Astrocyte (in vitro differentiated cells and primary cell): ENCODE data around the gene PYDC1. TPM values are rescaled to one million over a fixed set of nuclear protein-coding genes. Genes with fewer than 3 reads are reported as not detected.
A peak's percentile ranks its signal among the peaks of the same experiment; 100 is the strongest.

Experiments
- DNase-seq: peaks from one replicate; pipeline ENCODE4 v3.0.0-alpha.2; 2010; ENCODE audit warnings: low read depth
- FAIRE-seq: peaks from 2 replicates; lab custom pipeline; 2011; peaks lifted over from hg19 to GRCh38; lab: Jason Lieb, UNC
- H2AFZ ChIP-seq: 2 replicates; pipeline ENCODE4 v1.6.0; 2012; ENCODE audit warnings: low read depth, low read length, inconsistent platforms
- H3K27ac ChIP-seq: 2 replicates; pipeline ENCODE4 v1.5.1; 2011; ENCODE audit warnings: low read depth, low read length, inconsistent platforms
- H3K27me3 ChIP-seq: 2 replicates; pipeline ENCODE4 v1.6.0; 2011; ENCODE audit warnings: low read length, inconsistent platforms; ENCODE audit not compliant: insufficient read depth
- H3K36me3 ChIP-seq: 2 replicates; pipeline ENCODE4 v1.5.1; 2011; ENCODE audit warnings: low read length, inconsistent platforms; ENCODE audit not compliant: insufficient read depth
- H3K4me1 ChIP-seq: 2 replicates; pipeline ENCODE4 v1.5.1; 2011; ENCODE audit warnings: low read length, inconsistent platforms; ENCODE audit not compliant: insufficient read depth
- H3K4me2 ChIP-seq: 2 replicates; pipeline ENCODE4 v1.6.0; 2012; ENCODE audit warnings: low read length, inconsistent platforms
- H3K4me3 ChIP-seq: 2 replicates; pipeline ENCODE4 v1.5.1; 2011; ENCODE audit warnings: low read depth, mild to moderate bottlenecking, low read length, inconsistent platforms; ENCODE audit not compliant: insufficient read depth
- H3K79me2 ChIP-seq: 2 replicates; pipeline ENCODE4 v1.6.0; 2012; ENCODE audit warnings: mild to moderate bottlenecking, low read length, inconsistent platforms; ENCODE audit not compliant: insufficient read depth
- H3K9ac ChIP-seq: 2 replicates; pipeline ENCODE4 v1.6.0; 2012; ENCODE audit warnings: mild to moderate bottlenecking, low read length, inconsistent platforms
- H3K9me3 ChIP-seq: 2 replicates; pipeline ENCODE4 v1.5.1; 2012; ENCODE audit warnings: low read depth, mild to moderate bottlenecking, low read length, inconsistent platforms; ENCODE audit not compliant: insufficient read depth
- H4K20me1 ChIP-seq: 2 replicates; pipeline ENCODE4 v1.6.0; 2012; ENCODE audit warnings: low read length, inconsistent platforms; ENCODE audit not compliant: insufficient read depth
- H3K27ac Mint-ChIP-seq: one replicate; pipeline ENCODE4 v1.8.0; 2021; ENCODE audit warnings: mild to moderate bottlenecking, mixed read lengths; ENCODE audit not compliant: unreplicated experiment
- H3K27me3 Mint-ChIP-seq: one replicate; pipeline ENCODE4 v1.8.0; 2021; ENCODE audit warnings: low read depth, mixed read lengths; ENCODE audit not compliant: unreplicated experiment
- H3K36me3 Mint-ChIP-seq: one replicate; pipeline ENCODE4 v1.8.0; 2021; ENCODE audit warnings: low read depth, mixed read lengths; ENCODE audit not compliant: unreplicated experiment
- H3K4me1 Mint-ChIP-seq: one replicate; pipeline ENCODE4 v1.8.0; 2021; ENCODE audit warnings: low read depth, mixed read lengths; ENCODE audit not compliant: unreplicated experiment
- H3K4me3 Mint-ChIP-seq: one replicate; pipeline ENCODE4 v1.8.0; 2021; ENCODE audit warnings: mild to moderate bottlenecking, moderate library complexity, mixed read lengths; ENCODE audit not compliant: unreplicated experiment
- H3K9me3 Mint-ChIP-seq: one replicate; pipeline ENCODE4 v1.8.0; 2021; ENCODE audit warnings: mild to moderate bottlenecking, mixed read lengths; ENCODE audit not compliant: unreplicated experiment
- EZH2 ChIP-seq: IDR thresholded peaks from 2 replicates; pipeline ENCODE4 v1.6.1; 2012; ENCODE audit warnings: mild to moderate bottlenecking, low read length, inconsistent platforms; ENCODE audit not compliant: insufficient read depth
- total RNA-seq: library from RNA; stranded (reverse); gene quantifications from 2 replicates; pipeline ENCODE4 v1.2.1, GENCODE V29; 2021
- TF ChIP-seq, protein P1 (sequence below): IDR thresholded peaks from 2 replicates; pipeline ENCODE4 v1.5.1; 2011; ENCODE audit warnings: low read depth, mild to moderate bottlenecking, inconsistent platforms, low read length, moderate library complexity; ENCODE audit not compliant: insufficient read depth

The PYDC1 gene
- total RNA-seq, 1 donor from 2014 or later: not detected

DNA sequence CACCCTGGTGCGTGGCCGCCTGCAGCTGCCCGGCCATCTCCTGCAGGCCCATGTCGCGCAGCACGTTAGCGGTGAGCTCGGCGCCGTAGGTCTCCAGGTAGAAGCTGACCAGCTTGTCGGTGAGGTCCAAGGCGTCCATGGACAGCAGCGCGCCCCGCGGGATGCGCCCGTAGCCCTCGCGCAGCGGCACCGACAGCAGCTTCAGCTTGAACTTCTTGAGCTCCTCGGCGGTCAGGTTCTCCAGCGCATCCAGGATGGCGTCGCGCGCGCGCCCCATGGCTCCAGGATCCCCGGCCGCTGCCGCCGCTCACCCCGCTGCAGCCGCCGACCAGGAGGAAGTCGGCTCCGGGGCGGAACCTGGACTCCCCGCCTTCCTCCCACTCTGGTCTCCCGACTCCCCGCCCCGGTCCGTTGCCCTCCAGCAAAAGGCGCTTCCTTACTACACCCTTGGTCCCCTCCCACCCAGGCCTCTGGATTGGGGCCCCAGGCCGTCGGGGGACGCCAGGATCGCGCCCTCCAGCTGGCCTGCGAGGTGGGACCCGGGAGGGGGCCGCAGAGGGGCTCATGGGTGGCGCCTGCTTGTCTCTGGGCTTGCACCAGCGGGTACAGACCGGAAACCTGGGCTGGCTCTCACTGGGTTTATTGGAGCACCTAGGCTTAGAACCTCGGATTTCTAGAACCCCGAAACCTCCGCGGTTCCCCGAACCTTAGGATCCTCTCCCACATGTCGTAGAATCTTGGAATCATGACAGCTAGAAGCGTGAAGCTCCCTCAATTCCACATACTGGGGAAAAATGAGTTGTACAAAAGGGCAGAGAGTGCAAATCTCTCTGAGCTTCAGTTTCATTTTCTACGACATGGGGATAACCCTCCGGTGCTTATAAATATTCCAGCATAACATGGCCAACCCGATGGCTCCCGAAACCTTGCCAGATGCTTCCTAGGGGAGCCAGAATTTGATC is 14.2 kb downstream of the PYDC1 start, which contains the start of gene PYCARD:
TSS of gene PYCARD (minus strand) at position 347 of the 962 bp plus-strand sequence. CDS start at position 277, 70 bp downstream.
- Mint-ChIP-seq H3K36me3 (peaks cover 16% of the 10 kb centered on the region), H3K9me3 (no peaks in the 10 kb centered on the region), H3K4me1 (peaks cover 11% of the 10 kb centered on the region), H3K27me3 (peaks cover 14% of the 10 kb centered on the region), H3K27ac (no peak within 1 kb of the TSS), H3K4me3 (peak within 1 kb of the TSS; percentile 69)
- TF ChIP-seq, protein P1, sequence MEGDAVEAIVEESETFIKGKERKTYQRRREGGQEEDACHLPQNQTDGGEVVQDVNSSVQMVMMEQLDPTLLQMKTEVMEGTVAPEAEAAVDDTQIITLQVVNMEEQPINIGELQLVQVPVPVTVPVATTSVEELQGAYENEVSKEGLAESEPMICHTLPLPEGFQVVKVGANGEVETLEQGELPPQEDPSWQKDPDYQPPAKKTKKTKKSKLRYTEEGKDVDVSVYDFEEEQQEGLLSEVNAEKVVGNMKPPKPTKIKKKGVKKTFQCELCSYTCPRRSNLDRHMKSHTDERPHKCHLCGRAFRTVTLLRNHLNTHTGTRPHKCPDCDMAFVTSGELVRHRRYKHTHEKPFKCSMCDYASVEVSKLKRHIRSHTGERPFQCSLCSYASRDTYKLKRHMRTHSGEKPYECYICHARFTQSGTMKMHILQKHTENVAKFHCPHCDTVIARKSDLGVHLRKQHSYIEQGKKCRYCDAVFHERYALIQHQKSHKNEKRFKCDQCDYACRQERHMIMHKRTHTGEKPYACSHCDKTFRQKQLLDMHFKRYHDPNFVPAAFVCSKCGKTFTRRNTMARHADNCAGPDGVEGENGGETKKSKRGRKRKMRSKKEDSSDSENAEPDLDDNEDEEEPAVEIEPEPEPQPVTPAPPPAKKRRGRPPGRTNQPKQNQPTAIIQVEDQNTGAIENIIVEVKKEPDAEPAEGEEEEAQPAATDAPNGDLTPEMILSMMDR: no peak
- TF ChIP-seq EZH2: no peak
- Histone ChIP-seq H3K27me3 (peaks cover 7% of the 10 kb centered on the region), H3K9ac (peak within 1 kb of the TSS; percentile 63), H3K79me2 (no peaks in the 10 kb centered on the region), H2AFZ (peak within 1 kb of the TSS; percentile 24), H3K9me3 (no peaks in the 10 kb centered on the region), H3K36me3 (no peaks in the 10 kb centered on the region), H3K27ac (no peak within 1 kb of the TSS), H3K4me3 (peak within 1 kb of the TSS; percentile 55), H3K4me2 (peak within 1 kb of the TSS; percentile 88), H4K20me1 (peaks cover 35% of the 10 kb centered on the region), H3K4me1 (peaks cover 7% of the 10 kb centered on the region)
- peak; percentile 31 for DNase-seq
- no peak for FAIRE-seq

DNA sequence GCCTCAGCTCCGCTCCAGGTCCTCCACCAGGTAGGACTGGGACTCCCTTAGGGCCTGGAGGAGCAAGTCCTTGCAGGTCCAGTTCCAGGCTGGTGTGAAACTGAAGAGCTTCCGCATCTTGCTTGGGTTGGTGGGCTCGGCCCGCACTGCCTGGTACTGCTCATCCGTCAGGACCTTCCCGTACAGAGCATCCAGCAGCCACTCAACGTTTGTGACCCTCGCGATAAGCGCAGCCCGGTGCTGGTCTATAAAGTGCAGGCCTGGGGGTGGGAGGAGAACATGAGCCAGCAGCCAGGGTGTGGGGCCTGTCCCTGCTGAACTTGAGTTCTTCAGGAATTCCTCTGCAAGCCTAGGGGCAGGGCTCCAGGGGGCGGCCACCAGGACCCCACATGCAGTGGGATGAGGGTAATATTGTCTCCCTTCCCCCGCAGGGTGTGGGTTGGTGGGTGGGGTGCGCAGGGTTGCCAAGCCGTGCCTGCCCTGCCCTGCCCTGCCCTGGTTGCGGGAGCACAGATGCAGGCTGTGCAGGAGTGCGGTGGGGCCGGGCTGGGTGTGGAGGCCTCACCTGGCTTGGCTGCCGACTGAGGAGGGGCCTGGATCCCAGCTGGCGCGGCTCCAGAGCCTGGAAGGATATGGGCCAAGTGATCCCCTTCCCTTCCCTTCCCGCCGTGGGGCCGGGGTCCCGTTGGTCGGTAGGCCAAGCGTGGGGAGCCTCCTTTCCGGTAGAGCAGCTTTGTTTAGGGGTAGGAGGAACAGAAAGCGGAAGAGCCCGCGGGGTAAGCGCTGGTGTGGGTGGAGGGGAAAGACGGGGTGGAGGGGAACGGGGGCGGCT is 15.1 kb downstream of the PYDC1 start:
- H3K9ac ChIP-seq: peak overlapping the region; percentile 63
- DNase-seq (no peak), FAIRE-seq (no peak)
- no peak overlapping the region for H3K27ac Mint-ChIP-seq
- no peaks in the 10 kb centered on the region for H3K79me2 ChIP-seq
- peaks cover 7% of the 10 kb centered on the region for H3K27me3 Mint-ChIP-seq
- no peak overlapping the region for H3K27ac ChIP-seq
- no peaks in the 10 kb centered on the region for H3K36me3 ChIP-seq
- H3K27me3 ChIP-seq: peaks cover 2% of the 10 kb centered on the region
- H3K4me2 ChIP-seq: peak overlapping the region; percentile 88
- no peak overlapping the region for H2AFZ ChIP-seq
- H3K9me3 ChIP-seq: no peaks in the 10 kb centered on the region
- TF ChIP-seq EZH2: no peak
- TF ChIP-seq, protein P1: no peak
- peaks cover 7% of the 10 kb centered on the region for H3K4me1 ChIP-seq
- H3K4me1 Mint-ChIP-seq: peaks cover 11% of the 10 kb centered on the region
- no peaks in the 10 kb centered on the region for H3K9me3 Mint-ChIP-seq
- peaks cover 19% of the 10 kb centered on the region for H3K36me3 Mint-ChIP-seq
- H4K20me1 ChIP-seq: peaks cover 42% of the 10 kb centered on the region
- H3K4me3 Mint-ChIP-seq: peak overlapping the region; percentile 69
- peak overlapping the region; percentile 55 for H3K4me3 ChIP-seq
